Measurements from ENCODE around the gene ZNRF3.

ZNRF3 gene

DNA sequence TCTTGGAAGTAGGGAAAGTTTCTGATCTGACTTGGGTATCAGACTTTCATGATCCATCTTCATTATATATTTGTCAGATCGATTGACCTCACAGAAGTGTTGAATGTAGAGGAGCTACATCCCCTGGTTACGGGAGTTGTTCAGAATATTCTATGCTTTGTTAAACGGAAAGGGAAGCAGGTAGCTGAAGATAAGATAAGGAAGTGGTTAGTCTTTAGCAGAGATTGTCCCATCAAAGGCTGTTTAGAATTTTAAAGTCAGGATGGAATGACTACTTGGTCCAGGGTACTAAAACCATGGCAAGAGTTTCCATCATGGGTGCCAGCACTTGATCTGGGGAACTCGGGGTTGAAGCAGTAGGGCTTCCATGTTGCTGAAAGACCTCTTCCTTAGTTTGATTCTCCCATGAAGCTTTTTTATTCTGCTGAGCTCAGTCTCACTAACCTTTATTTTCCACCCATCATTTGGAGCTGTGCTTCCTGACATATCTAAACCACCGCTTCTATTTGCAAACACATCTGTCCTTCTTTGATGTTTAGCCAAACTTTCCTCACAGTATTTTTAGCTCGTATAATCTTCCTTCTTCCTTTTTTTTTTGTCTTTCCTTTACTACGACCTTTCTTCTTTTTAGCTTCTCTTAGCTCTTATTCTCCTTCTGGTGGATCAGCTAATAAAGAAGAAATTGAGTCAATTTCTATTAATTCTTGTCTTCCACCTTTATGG, 182.3 kb downstream of the ZNRF3 start:
- H3K27ac ChIP-seq = no peak overlapping the region
- TF ChIP-seq, protein P1, sequence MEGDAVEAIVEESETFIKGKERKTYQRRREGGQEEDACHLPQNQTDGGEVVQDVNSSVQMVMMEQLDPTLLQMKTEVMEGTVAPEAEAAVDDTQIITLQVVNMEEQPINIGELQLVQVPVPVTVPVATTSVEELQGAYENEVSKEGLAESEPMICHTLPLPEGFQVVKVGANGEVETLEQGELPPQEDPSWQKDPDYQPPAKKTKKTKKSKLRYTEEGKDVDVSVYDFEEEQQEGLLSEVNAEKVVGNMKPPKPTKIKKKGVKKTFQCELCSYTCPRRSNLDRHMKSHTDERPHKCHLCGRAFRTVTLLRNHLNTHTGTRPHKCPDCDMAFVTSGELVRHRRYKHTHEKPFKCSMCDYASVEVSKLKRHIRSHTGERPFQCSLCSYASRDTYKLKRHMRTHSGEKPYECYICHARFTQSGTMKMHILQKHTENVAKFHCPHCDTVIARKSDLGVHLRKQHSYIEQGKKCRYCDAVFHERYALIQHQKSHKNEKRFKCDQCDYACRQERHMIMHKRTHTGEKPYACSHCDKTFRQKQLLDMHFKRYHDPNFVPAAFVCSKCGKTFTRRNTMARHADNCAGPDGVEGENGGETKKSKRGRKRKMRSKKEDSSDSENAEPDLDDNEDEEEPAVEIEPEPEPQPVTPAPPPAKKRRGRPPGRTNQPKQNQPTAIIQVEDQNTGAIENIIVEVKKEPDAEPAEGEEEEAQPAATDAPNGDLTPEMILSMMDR (conservative IDR thresholded peaks at IDR 0.05; ENCODE audit: low read depth) = no peak
- DNase-seq (ENCODE audit: low spot score) = no peak
- CTCF ChIA-PET = interaction anchor here (0.6 kb wide), 1 partner anchor 49 kb away, joined by 3 read pairs; no protein-coding TSS in a partner anchor
- POLR2A ChIA-PET (ENCODE audit: low non-redundant PET) = no interaction called here

DNA sequence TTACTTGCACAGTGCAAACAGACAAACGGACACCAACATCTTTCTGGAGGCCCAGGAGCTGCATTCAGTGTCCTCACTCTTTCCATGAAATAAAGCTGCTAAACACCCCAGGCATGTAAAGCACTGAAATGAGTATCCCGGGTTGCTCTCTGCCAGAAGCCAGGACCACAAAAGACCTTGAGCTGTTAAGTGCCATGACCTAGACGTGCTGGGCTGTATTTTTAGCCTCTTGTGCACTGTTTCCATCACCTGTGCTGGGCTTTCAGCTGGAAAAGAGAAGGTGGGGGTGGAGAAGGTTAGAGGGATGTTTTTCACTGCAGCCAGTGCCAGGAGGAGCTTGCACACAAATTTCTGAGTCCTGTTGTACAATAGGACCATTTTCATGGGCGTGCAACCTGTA, 186.1 kb downstream of the ZNRF3 start:
- DNase-seq (ENCODE audit: low spot score) = no peak
- peak overlapping the region; percentile 95 for H3K27ac ChIP-seq
- ChIA-PET CTCF (no interaction called here), POLR2A (ENCODE audit: low non-redundant PET) (no interaction called here)
- TF ChIP-seq, protein P1 (conservative IDR thresholded peaks at IDR 0.05; ENCODE audit: low read depth) = no peak

DNA sequence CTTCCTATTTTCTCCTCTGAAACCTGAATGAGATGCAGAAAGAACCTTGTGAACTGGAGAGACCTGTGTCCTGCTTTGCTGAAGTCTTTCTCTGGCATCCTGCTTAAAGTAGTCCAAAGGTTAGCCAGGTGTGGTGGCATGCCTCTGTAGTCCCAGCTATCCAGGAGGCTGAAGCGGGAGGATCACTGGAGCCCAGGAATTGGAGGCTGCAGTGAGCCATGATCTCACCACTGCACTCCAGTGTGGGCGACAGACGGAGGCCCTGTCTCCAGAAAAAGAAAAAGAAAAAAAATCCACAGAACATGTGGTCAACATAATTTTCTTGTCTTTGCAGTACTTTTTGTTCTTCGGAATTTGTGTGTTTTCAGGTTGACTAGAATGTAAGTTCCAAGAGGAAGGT, 187.1 kb downstream of the ZNRF3 start:
- no peak for DNase-seq (ENCODE audit: low spot score)
- H3K27ac ChIP-seq = peak overlapping the region; percentile 95
- TF ChIP-seq, protein P1 (conservative IDR thresholded peaks at IDR 0.05; ENCODE audit: low read depth) = no peak
- ChIA-PET POLR2A (ENCODE audit: low non-redundant PET) (no interaction called here), CTCF (no interaction called here)

DNA sequence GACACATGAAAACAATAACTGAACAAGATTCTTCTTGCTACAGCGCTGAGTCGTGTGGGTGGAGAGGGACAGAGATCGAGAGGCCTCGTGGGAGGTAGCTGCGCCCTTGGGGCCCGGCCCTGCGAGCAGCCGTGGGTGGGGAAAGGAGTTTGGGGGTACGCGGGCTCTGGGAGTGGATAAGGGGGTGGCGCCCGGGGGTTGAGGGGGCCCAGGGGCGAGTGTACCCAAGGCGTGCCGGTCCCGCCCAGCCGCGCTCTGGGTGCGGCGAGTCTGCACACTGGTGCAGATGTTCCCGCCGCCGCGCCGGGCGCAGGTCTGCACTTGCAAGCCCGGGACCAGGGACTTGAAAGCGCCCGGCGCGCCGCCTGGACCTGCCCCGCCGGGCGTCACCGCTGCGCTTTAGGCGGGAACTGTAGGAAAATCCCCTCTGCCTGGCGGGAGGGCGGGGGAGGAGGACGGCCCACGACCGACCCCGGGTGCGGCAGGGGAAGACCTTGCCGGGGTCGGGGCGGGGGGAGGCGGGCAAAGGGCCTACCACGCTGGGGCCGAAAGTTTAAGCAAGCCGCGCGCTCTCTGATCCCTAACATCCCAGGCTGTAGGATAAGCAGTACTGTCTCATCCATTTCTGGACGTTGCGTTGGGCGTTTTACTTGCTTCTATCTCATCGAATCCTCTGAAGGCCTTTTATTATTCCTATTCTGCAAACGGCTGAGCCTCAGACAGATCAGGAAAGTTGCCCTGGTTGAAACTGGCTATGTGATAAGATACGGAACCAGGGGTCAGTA, 188.1 kb downstream of the ZNRF3 start:
- DNase-seq (ENCODE audit: low spot score) = peak; percentile 64
- ChIA-PET POLR2A (ENCODE audit: low non-redundant PET) (no interaction called here), CTCF (no interaction called here)
- H3K27ac ChIP-seq = peak overlapping the region; percentile 95
- TF ChIP-seq, protein P1 (conservative IDR thresholded peaks at IDR 0.05; ENCODE audit: low read depth) = no peak

DNA sequence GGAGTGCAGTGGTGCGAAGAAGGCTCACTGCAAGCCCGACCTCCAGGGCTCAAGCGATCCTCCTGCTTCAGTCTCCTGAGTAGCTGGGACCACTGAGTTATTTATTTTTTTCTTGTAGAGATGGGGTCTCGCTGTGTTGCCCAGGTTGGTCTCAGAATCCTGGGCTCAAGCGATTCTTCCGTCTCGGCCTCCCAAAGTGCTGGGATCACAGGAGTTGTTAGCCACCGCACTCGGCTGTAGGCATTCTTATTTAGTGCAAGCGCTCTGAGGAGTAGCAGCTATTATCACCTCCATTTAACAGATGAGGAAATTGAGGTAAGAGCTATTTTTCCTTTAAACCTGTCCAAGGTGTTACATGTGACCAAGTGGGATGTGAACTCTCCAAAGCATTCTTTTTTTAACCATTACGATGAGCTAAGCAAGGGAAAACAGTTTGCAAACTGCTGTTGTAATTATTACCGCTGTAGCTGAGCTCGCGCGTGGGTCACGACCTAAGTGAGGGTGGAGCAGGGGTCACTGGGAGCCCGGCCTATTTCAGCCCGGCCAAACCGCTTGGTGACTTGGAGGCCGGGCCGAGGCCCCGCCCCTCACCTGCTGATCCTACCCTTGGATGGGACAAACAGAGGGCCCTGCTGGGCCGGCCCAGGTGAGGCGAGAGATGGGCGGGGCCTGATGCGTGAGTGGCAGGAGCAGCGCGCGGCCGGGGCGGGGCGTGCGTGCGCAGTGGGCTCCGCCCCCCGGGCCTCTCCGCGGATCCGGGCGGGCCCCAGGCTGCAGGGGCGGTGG, 189.0 kb downstream of the ZNRF3 start:
- DNase-seq (ENCODE audit: low spot score) = peak; percentile 92
- H3K27ac ChIP-seq = peak overlapping the region; percentile 95
- ChIA-PET POLR2A (ENCODE audit: low non-redundant PET) (no interaction called here), CTCF (interaction anchor here (0.6 kb wide), 1 partner anchor 1032 kb away, joined by 3 read pairs; no protein-coding TSS in a partner anchor)
- TF ChIP-seq, protein P1 (conservative IDR thresholded peaks at IDR 0.05; ENCODE audit: low read depth) = no peak

DNA sequence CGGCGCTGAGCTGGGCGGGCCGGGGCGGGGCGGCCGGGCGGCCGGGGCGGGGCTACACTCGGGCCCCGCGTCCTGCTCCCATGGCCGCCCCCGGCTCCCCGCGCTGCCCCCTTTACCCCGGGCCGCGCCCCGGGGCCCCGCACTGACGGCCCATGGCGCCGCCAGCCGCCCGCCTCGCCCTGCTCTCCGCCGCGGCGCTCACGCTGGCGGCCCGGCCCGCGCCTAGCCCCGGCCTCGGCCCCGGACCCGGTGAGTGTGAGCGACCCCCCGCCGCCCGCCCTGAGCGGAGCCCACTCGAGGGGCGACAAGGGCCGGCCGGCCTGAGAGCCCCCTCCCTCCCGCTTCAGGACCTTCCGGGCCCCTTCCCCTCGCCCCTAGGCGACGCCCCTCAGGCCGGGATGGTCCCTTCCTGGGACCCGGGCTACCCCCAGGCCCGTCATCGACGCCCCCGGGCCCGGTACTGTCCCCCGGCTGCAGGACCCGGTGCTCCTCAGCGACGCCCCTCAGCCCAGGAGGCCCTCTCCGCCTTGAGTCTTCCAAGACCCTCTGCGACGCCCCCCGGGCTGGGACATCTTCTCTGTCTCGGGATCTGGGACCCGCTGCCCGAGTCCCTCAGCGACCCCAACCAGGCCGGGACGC, 189.7 kb downstream of the ZNRF3 start, which contains the start of gene KREMEN1:
KREMEN1 (plus strand) TSS at position 57 of the 639 bp plus-strand sequence; CDS start at position 153, 96 bp downstream.
- peak within 1 kb of the TSS; percentile 95 for H3K27ac ChIP-seq
- DNase-seq (ENCODE audit: low spot score) = no peak
- ChIA-PET POLR2A (ENCODE audit: low non-redundant PET) (no interaction called here), CTCF (interaction anchor here (0.6 kb wide), 1 partner anchor 1032 kb away, joined by 3 read pairs; no protein-coding TSS in a partner anchor)
- TF ChIP-seq, protein P1 (conservative IDR thresholded peaks at IDR 0.05; ENCODE audit: low read depth) = no peak
